ENCODE measurements around the gene BLOC1S5. TPM values are rescaled to one million over a fixed set of nuclear protein-coding genes. Genes with fewer than 3 reads are reported as not detected.

BLOC1S5 gene
- total RNA-seq, 4 donors from 2014 or later: 9.6 to 18.8 (median 14.9) TPM

GRCh38 chr6:8105791-8106190 is 41.6 kb upstream of the BLOC1S5 start:
- TF ChIP-seq, protein P1, sequence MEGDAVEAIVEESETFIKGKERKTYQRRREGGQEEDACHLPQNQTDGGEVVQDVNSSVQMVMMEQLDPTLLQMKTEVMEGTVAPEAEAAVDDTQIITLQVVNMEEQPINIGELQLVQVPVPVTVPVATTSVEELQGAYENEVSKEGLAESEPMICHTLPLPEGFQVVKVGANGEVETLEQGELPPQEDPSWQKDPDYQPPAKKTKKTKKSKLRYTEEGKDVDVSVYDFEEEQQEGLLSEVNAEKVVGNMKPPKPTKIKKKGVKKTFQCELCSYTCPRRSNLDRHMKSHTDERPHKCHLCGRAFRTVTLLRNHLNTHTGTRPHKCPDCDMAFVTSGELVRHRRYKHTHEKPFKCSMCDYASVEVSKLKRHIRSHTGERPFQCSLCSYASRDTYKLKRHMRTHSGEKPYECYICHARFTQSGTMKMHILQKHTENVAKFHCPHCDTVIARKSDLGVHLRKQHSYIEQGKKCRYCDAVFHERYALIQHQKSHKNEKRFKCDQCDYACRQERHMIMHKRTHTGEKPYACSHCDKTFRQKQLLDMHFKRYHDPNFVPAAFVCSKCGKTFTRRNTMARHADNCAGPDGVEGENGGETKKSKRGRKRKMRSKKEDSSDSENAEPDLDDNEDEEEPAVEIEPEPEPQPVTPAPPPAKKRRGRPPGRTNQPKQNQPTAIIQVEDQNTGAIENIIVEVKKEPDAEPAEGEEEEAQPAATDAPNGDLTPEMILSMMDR (IDR thresholded peaks at IDR 0.05; ENCODE audit: low read depth): no peak

GRCh38 chr6:8103726-8104125 is 39.5 kb upstream of the BLOC1S5 start:
- TF ChIP-seq, protein P1 (IDR thresholded peaks at IDR 0.05; ENCODE audit: low read depth): no peak

DNA sequence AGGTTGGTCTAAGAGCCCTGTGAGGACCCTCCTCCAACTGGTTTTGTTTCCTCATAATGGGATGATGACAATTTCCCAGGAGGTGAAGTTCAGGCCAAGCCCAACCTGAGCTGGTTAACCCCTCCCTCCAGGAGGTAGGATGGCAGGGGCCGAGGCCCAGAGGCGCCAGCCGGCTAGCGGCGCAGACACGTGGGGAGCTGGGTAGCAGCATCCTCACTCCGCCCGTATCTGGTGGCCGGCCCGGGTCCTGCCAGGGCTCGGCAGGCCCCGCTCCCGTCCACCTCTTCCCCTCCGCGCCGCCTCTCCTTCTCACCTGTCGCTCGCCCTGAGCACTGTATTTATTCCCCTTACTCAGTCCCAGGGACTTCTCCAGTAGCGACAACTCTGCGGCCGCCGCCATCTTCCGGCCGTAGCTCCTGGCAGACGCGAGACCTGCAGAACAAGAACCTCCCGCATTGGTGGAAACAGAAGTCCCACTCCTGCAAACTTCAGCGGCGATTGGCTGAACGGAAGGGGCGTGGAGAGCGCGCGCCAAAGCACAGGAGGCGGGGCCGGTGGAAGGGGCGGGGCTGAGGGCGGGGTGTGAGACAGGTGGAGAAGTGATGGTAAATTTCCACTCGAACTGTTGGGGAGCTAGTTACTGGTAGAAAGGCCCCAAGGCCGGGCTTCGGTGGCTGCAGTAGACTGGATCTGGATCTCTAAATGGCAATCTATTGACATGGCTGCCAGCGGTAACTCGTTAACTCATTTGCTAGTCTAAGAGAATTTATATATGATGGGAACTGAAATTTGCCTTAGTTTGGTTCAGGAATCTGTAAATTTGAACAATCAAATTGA is 38.2 kb upstream of the BLOC1S5 start, which contains the start of gene EEF1E1:
Gene EEF1E1 (minus strand): TSS at position 427 of the 837 bp plus-strand sequence. CDS start 27 bp downstream, at position 400.
- TF ChIP-seq, protein P1 (IDR thresholded peaks at IDR 0.05; ENCODE audit: low read depth): no peak

- TF ChIP-seq, protein P1 (IDR thresholded peaks at IDR 0.05; ENCODE audit: low read depth): no peak
These were observed 36.1 kb upstream of the BLOC1S5 start for GRCh38 chr6:8100159-8100854.

DNA sequence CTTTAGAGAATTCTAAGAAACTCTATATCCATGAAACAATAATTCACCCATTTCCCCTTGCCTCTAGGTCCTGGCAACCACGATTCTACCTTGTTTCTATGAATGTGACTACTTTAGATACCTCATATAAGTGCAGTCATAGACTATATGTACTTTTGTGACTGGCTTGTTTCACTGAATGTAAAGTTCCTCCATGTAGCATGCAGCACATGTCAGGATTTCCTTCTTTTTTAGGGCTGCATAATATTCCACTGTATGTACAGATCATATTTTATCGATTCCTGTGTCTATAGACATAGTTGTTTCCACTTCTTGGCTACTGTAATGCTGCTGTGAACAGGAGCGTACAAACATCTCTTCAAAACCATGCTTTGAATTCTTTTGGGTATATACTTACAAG is 26.5 kb upstream of the BLOC1S5 start:
- TF ChIP-seq, protein P1 (IDR thresholded peaks at IDR 0.05; ENCODE audit: low read depth): no peak

DNA sequence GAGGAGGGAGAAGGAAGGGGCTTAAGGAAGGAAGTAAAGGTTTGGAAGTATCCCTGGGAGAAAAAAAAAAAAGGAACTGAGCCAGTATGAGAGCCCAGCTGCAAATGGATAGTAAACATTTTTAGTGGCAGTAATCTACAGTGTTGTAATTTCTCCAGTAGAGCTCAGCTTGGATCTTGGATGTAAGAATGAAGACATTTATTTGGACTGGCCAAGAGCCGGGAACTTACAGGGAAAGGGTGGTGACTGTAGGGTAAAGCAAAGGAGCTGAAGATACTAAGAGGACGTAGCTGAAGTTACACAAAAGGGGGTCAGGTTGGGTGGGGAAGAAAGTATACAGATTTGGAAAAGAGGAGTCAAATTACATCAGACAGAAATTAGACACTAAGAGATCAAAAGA is 24.7 kb upstream of the BLOC1S5 start:
- TF ChIP-seq, protein P1 (IDR thresholded peaks at IDR 0.05; ENCODE audit: low read depth): no peak

All from subcutaneous adipose tissue (tissue), 4 donors.